Neural cell (in vitro differentiated cells): ENCODE data around the gene CLCA1. TPM values are rescaled to one million over a fixed set of nuclear protein-coding genes. Genes with fewer than 3 reads are reported as not detected.

Experiments used
- polyA plus RNA-seq: library from polyadenylated mRNA; depleted of rRNA; stranded (reverse); fragments of >200 nt; gene quantifications from 2 replicates; pipeline ENCODE4 v1.2.3, GENCODE V29; 2014

Gene CLCA1
- polyA plus RNA-seq, 1 donor from 2014 or later = not detected

Other genes with a start within 250 kb of the CLCA1 start
- 97.6 and 138 TPM in 2 replicates for gene ODF2L, start 72.6 kb upstream of the CLCA1 start, polyA plus RNA-seq
- not detected in 2 replicates for gene CLCA2, start 44.8 kb upstream of the CLCA1 start, polyA plus RNA-seq
- not detected in 2 replicates for gene CLCA4, start 78.2 kb downstream of the CLCA1 start, polyA plus RNA-seq
- 57.2 and 67.3 TPM in 2 replicates for gene SH3GLB1, start 235.6 kb downstream of the CLCA1 start, polyA plus RNA-seq